Calu3 (cell line): ENCODE results near the gene SKAP1. TPM values are rescaled to one million over a fixed set of nuclear protein-coding genes. Genes with fewer than 3 reads are reported as not detected.

Experiments
- BruUV-seq: library from RNA; stranded (reverse); fragments of 400-500 nt; replicated peaks from 2 replicates; lab custom pipeline; 2021; lab: Mats Ljungman, UMichigan
- CTCF ChIA-PET: fragments of 300-600 bp; sonication (Branson Sonifier 250); formaldehyde crosslinking; loops from one replicate; lab custom pipeline; 2022; ENCODE audit warnings: antibody characterized with exemption; lab: Charles Lee
- DNase-seq: peaks from one replicate; pipeline ENCODE4 v3.0.0; 2022
- H3K27ac Mint-ChIP-seq: one replicate; pipeline ENCODE4 v1.8.0; 2022; ENCODE audit warnings: mixed read lengths; ENCODE audit not compliant: unreplicated experiment
- H3K27me3 Mint-ChIP-seq: one replicate; pipeline ENCODE4 v1.8.0; 2022; ENCODE audit warnings: mixed read lengths; ENCODE audit not compliant: unreplicated experiment
- H3K36me3 Mint-ChIP-seq: one replicate; pipeline ENCODE4 v1.8.0; 2022; ENCODE audit warnings: mild to moderate bottlenecking, moderate library complexity, mixed read lengths; ENCODE audit not compliant: insufficient read depth, unreplicated experiment
- H3K4me1 Mint-ChIP-seq: one replicate; pipeline ENCODE4 v1.8.0; 2022; ENCODE audit warnings: mild to moderate bottlenecking, low read depth, mixed read lengths; ENCODE audit not compliant: unreplicated experiment
- H3K4me3 Mint-ChIP-seq: one replicate; pipeline ENCODE4 v1.8.0; 2022; ENCODE audit warnings: mild to moderate bottlenecking, low read depth, moderate library complexity, mixed read lengths; ENCODE audit not compliant: unreplicated experiment
- H3K9me3 Mint-ChIP-seq: one replicate; pipeline ENCODE4 v1.8.0; 2022; ENCODE audit warnings: low read depth, mixed read lengths; ENCODE audit not compliant: unreplicated experiment
- intact Hi-C: fragments of 100-400 bp; cut with micrococcal nuclease; formaldehyde crosslinking; loops from one replicate; pipeline ENCODE4 v1.10.0; 2022; ENCODE audit not compliant: unreplicated experiment
- total RNA-seq: library from RNA; stranded (reverse); gene quantifications from 2 replicates; pipeline ENCODE4 v1.2.3, GENCODE V29; 2022
- TF ChIP-seq, protein P1 (sequence below): fragments of 200-600 bp; IDR thresholded peaks from one replicate; pipeline ENCODE4 v1.8.0; 2022; ENCODE audit warnings: antibody characterized with exemption; ENCODE audit not compliant: unreplicated experiment

The SKAP1 gene
- total RNA-seq, 1 experiment from 2014 or later: 4.4 TPM

GRCh38 chr17:48239603-48239995 is 190.4 kb downstream of the SKAP1 start:
- peak overlapping the region; percentile 72 for H3K27ac Mint-ChIP-seq
- no peak for DNase-seq

GRCh38 chr17:48238933-48239602 is 190.9 kb downstream of the SKAP1 start:
- Mint-ChIP-seq H3K27ac (peak overlapping the region; percentile 72), H3K36me3 (peaks cover 7% of the 10 kb centered on the region), H3K27me3 (no peaks in the 10 kb centered on the region), H3K4me1 (peaks cover 83% of the 10 kb centered on the region), H3K4me3 (no peak overlapping the region), H3K9me3 (peaks cover 4% of the 10 kb centered on the region)
- TF ChIP-seq, protein P1, sequence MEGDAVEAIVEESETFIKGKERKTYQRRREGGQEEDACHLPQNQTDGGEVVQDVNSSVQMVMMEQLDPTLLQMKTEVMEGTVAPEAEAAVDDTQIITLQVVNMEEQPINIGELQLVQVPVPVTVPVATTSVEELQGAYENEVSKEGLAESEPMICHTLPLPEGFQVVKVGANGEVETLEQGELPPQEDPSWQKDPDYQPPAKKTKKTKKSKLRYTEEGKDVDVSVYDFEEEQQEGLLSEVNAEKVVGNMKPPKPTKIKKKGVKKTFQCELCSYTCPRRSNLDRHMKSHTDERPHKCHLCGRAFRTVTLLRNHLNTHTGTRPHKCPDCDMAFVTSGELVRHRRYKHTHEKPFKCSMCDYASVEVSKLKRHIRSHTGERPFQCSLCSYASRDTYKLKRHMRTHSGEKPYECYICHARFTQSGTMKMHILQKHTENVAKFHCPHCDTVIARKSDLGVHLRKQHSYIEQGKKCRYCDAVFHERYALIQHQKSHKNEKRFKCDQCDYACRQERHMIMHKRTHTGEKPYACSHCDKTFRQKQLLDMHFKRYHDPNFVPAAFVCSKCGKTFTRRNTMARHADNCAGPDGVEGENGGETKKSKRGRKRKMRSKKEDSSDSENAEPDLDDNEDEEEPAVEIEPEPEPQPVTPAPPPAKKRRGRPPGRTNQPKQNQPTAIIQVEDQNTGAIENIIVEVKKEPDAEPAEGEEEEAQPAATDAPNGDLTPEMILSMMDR: no peak
- CTCF ChIA-PET: interaction anchor here (1.2 kb wide), 1 partner anchor 27 kb away, joined by 5 read pairs; no protein-coding TSS in a partner anchor
- DNase-seq: no peak
- intact Hi-C loops: no loop called here
- BruUV-seq: no TSS peak

More at GRCh38 chr17:48239603-48239995, 190.4 kb downstream of the SKAP1 start:
- H3K9me3 Mint-ChIP-seq: peaks cover 4% of the 10 kb centered on the region
- TF ChIP-seq, protein P1: no peak
- H3K4me1 Mint-ChIP-seq: peaks cover 88% of the 10 kb centered on the region
- no peaks in the 10 kb centered on the region for H3K27me3 Mint-ChIP-seq
- no peak overlapping the region for H3K4me3 Mint-ChIP-seq
- BruUV-seq: no TSS peak
- H3K36me3 Mint-ChIP-seq: peaks cover 7% of the 10 kb centered on the region
- CTCF ChIA-PET: interaction anchor here (0.6 to 1.8 kb wide), 7 partner anchors 10 to 420 kb away, joined by 3 to 8 read pairs (median 4); no protein-coding TSS in a partner anchor
- intact Hi-C loops: no loop called here

DNA sequence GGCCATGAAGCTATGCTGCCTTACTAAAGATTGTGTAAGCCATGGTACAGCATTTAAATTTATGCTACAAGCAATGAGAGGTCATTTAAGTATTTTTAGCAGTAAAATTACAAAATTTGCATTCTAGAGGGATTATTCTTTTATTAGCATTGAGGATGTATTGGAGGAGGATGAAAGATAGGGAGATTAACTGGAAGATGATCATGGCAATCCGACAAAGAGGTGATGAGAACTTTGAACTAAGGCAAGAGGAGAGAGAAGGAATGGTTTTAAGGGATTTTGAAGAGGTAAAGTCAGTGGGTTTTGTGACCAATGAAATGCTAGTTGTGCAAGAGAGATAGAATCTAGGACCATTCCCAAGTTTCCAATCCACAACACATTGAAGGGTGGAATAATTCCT is 192.6 kb downstream of the SKAP1 start:
- peaks cover 7% of the 10 kb centered on the region for H3K9me3 Mint-ChIP-seq
- H3K27me3 Mint-ChIP-seq: no peaks in the 10 kb centered on the region
- peaks cover 75% of the 10 kb centered on the region for H3K4me1 Mint-ChIP-seq
- H3K36me3 Mint-ChIP-seq: peaks cover 7% of the 10 kb centered on the region
- no peak for DNase-seq
- H3K4me3 Mint-ChIP-seq: no peak overlapping the region
- H3K27ac Mint-ChIP-seq: peak overlapping the region; percentile 17
- BruUV-seq: no TSS peak
- TF ChIP-seq, protein P1: no peak
- CTCF ChIA-PET: interaction anchor here (2.2 to 3.0 kb wide), 2 partner anchors 11 to 25 kb away, joined by 5 to 8 read pairs; no protein-coding TSS in a partner anchor
- intact Hi-C loops: no loop called here

DNA sequence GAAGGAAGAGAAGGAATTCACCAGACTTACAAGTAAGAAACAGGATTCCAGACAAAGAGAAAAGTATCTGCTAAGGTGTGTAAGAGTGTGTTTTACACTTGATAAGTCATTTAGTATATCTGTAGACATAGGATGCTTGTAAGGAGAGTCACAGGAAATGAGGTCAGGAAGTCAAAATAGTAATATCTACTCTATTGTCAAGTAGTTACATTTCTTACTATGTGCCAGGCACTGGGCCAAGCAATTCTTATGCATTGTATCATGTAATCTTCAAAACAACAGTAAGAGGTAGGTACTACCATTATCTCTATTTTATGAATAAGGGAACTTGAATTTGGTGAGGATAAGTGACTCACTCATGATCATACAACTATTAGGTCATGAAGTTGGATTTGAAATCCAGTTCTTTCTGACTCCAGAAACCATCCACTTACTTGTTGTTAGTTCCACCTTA is 193.3 kb downstream of the SKAP1 start:
- peak; percentile 37 for DNase-seq
- Mint-ChIP-seq H3K27ac (peak overlapping the region; percentile 10), H3K27me3 (no peaks in the 10 kb centered on the region), H3K9me3 (peaks cover 7% of the 10 kb centered on the region), H3K36me3 (peaks cover 7% of the 10 kb centered on the region), H3K4me1 (peaks cover 67% of the 10 kb centered on the region), H3K4me3 (no peak overlapping the region)
- intact Hi-C loops: no loop called here
- BruUV-seq: no TSS peak
- TF ChIP-seq, protein P1: no peak
- CTCF ChIA-PET: interaction anchor here (1.6 to 3.0 kb wide), 3 partner anchors 10 to 26 kb away, joined by 3 to 8 read pairs (median 5); no protein-coding TSS in a partner anchor
